Retina (tissue), 1 donor: Measurements from ENCODE around the gene ZCCHC13.
"Not testable (repeated sequence)": the region's sequence is repeated elsewhere in the genome, so short reads cannot be mapped to it uniquely, and the experiment has no call there.

Experiments
- DNase-seq: peaks from one replicate; pipeline ENCODE4 v3.0.0-alpha.2; 2016

The ZCCHC13 gene

GRCh38 chrX:74304016-74304415, at the start of gene ZCCHC13:
TSS of gene ZCCHC13 (plus strand) at chrX:74304180. CDS start at chrX:74304267, 87 bp downstream.
- DNase-seq, result no peak

- not testable (repeated sequence) for DNase-seq
Observed at GRCh38 chrX:74258111-74258510, 45.9 kb upstream of the ZCCHC13 start.

- DNase-seq, result no peak
Observed at GRCh38 chrX:74259885-74260491, 44.0 kb upstream of the ZCCHC13 start.

GRCh38 chrX:74262452-74263209, 41.3 kb upstream of the ZCCHC13 start:
- no peak for DNase-seq

GRCh38 chrX:74270393-74270792, 33.6 kb upstream of the ZCCHC13 start:
- DNase-seq, result no peak

- DNase-seq, result no peak
Observed at GRCh38 chrX:74272230-74272629, 31.8 kb upstream of the ZCCHC13 start.

- no peak for DNase-seq
Observed at GRCh38 chrX:74274516-74274915, 29.5 kb upstream of the ZCCHC13 start.

- DNase-seq, result no peak
Observed at GRCh38 chrX:74277320-74277719, 26.7 kb upstream of the ZCCHC13 start.

- DNase-seq, result no peak
Observed at GRCh38 chrX:74277846-74278245, 26.1 kb upstream of the ZCCHC13 start.

GRCh38 chrX:74280759-74281158, 23.2 kb upstream of the ZCCHC13 start:
- no peak for DNase-seq

GRCh38 chrX:74284391-74284952, 19.5 kb upstream of the ZCCHC13 start:
- DNase-seq, result no peak

GRCh38 chrX:74286950-74287740, 16.8 kb upstream of the ZCCHC13 start:
- no peak for DNase-seq

- no peak for DNase-seq
Observed at GRCh38 chrX:74291577-74291963, 12.4 kb upstream of the ZCCHC13 start.

- DNase-seq, result peak; percentile 90
Observed at GRCh38 chrX:74291964-74292807, 11.8 kb upstream of the ZCCHC13 start.

- no peak for DNase-seq
Observed at GRCh38 chrX:74292808-74293123, 11.2 kb upstream of the ZCCHC13 start.

GRCh38 chrX:74293343-74293946, 10.5 kb upstream of the ZCCHC13 start:
- DNase-seq, result peak; percentile 62

- no peak for DNase-seq
Observed at GRCh38 chrX:74295101-74295500, 8.9 kb upstream of the ZCCHC13 start.

- no peak for DNase-seq
Observed at GRCh38 chrX:74297766-74298165, 6.2 kb upstream of the ZCCHC13 start.

- DNase-seq, result no peak
Observed at GRCh38 chrX:74300869-74301268, 3.1 kb upstream of the ZCCHC13 start.

GRCh38 chrX:74318672-74319071, 14.7 kb downstream of the ZCCHC13 start:
- DNase-seq, result no peak

GRCh38 chrX:74319321-74319720, 15.3 kb downstream of the ZCCHC13 start:
- DNase-seq, result not testable (repeated sequence)

GRCh38 chrX:74321191-74321590, 17.2 kb downstream of the ZCCHC13 start:
- no peak for DNase-seq
